Gastrocnemius medialis (tissue), 4 donors: Measurements from ENCODE around the gene MTHFD2. TPM values are rescaled to one million over a fixed set of nuclear protein-coding genes. Genes with fewer than 3 reads are reported as not detected.

Experiments used
- ATAC-seq, 2 donors: fragments of 150-250 bp; one replicate each; pipeline ENCODE4 v1.9.1; 2016
- DNase-seq, 2 donors: peaks; one replicate each; pipeline ENCODE4 v3.0.0-alpha.2; 2019
- H3K27ac ChIP-seq, 4 donors: fragments of 200-600 bp; sonication (generic); 1 replicate in 1 of 4; 2 replicates in 3 of 4; pipeline ENCODE4 v1.5.1; 2016 to 2018; ENCODE audit warnings: mild to moderate bottlenecking in 2 of 4, moderate library complexity in 1 of 4
- H3K27me3 ChIP-seq, 3 donors: fragments of 200-600 bp; sonication (generic) in 2 of 3; 1 replicate in 1 of 3; 2 replicates in 2 of 3; pipeline versions ENCODE4 v1.5.1 to v1.6.0; 2016 to 2019; ENCODE audit warnings: mild to moderate bottlenecking in 1 of 3, moderate library complexity in 1 of 3
- H3K36me3 ChIP-seq, 2 donors: fragments of 200-600 bp; sonication (generic) in 1 of 2; one replicate each; pipeline ENCODE4 v1.5.1; 2017 to 2018
- H3K4me1 ChIP-seq, 2 donors: fragments of 200-600 bp; sonication (generic) in 1 of 2; one replicate each; pipeline ENCODE4 v1.5.1; 2016 to 2017; ENCODE audit warnings: mild to moderate bottlenecking in 2 of 2
- H3K4me3 ChIP-seq, 4 donors: fragments of 200-600 bp; sonication (generic) in 3 of 4; 1 replicate in 1 of 4; 2 replicates in 3 of 4; pipeline ENCODE4 v1.5.1; 2016 to 2019; ENCODE audit warnings: mild to moderate bottlenecking in 2 of 4
- H3K9me3 ChIP-seq, 3 donors: fragments of 200-600 bp; sonication (generic) in 2 of 3; 1 replicate in 1 of 3; 2 replicates in 2 of 3; pipeline ENCODE4 v1.5.1; 2016 to 2019
- POLR2A ChIP-seq, 2 donors: fragments of 450-650 bp; IDR thresholded peaks; one replicate each; pipeline ENCODE4 v1.6.1; 2017; ENCODE audit warnings: antibody characterized with exemption in 2 of 2, mild to moderate bottlenecking in 2 of 2, moderate library complexity in 2 of 2
- in situ Hi-C, 4 donors: fragments of 200-750 bp; cut with MboI; loops; one replicate each; pipeline versions ENCODE4 v1.15.0 to v1.8.0; 2017; ENCODE audit warnings: low sequenced_read_pairs in 4 of 4
- intact Hi-C: fragments of 100-400 bp; cut with DNase I; formaldehyde crosslinking; loops from one replicate; pipeline ENCODE4 v1.15.1; 2023; ENCODE audit warnings: low total_unique reads
- total RNA-seq, 4 donors: library from RNA; depleted of rRNA; stranded (reverse); fragments of >200 nt; gene quantifications; one replicate each; pipeline versions ENCODE4 v1.1.0 to v1.2.3, GENCODE V29; 2016
- TF ChIP-seq, protein P1 (sequence below), 5 experiments: fragments of 450-650 bp in 3 of 5; fragments of 200-600 bp in 2 of 5; sonication (generic) in 2 of 5; IDR thresholded peaks in 4 of 5; conservative IDR thresholded peaks in 1 of 5; 1 replicate in 4 of 5; 2 replicates in 1 of 5; pipeline ENCODE4 v1.5.1; 2016 to 2019; ENCODE audit warnings: antibody characterized with exemption in 5 of 5, mild to moderate bottlenecking in 3 of 5, moderate library complexity in 3 of 5

Gene MTHFD2
- total RNA-seq, 4 donors from 2014 or later: 29.0 to 53.5 (median 32.5) TPM

- no peaks in the 10 kb centered on the region for H3K27me3 ChIP-seq
- intact Hi-C loops: no loop called here
- no peak overlapping the region for H3K27ac ChIP-seq
- peaks cover 0 to 16% of the 10 kb centered on the region in 2 donors for H3K36me3 ChIP-seq
- H3K4me1 ChIP-seq: peaks cover 3 to 6% of the 10 kb centered on the region in 2 donors
- H3K4me3 ChIP-seq: no peak overlapping the region
- H3K9me3 ChIP-seq: no peaks in the 10 kb centered on the region
- TF ChIP-seq, protein P1, sequence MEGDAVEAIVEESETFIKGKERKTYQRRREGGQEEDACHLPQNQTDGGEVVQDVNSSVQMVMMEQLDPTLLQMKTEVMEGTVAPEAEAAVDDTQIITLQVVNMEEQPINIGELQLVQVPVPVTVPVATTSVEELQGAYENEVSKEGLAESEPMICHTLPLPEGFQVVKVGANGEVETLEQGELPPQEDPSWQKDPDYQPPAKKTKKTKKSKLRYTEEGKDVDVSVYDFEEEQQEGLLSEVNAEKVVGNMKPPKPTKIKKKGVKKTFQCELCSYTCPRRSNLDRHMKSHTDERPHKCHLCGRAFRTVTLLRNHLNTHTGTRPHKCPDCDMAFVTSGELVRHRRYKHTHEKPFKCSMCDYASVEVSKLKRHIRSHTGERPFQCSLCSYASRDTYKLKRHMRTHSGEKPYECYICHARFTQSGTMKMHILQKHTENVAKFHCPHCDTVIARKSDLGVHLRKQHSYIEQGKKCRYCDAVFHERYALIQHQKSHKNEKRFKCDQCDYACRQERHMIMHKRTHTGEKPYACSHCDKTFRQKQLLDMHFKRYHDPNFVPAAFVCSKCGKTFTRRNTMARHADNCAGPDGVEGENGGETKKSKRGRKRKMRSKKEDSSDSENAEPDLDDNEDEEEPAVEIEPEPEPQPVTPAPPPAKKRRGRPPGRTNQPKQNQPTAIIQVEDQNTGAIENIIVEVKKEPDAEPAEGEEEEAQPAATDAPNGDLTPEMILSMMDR (IDR thresholded peaks at IDR 0.05 in 4 of 5, conservative IDR thresholded peaks at IDR 0.05 in 1 of 5): no peak
- TF ChIP-seq POLR2A (IDR thresholded peaks at IDR 0.05): no peak
- ATAC-seq: no peak
- in situ Hi-C loops: no loop called here
- no peak for DNase-seq
Observed at GRCh38 chr2:74221091-74221490, 22.7 kb downstream of the MTHFD2 start.

- no peaks in the 10 kb centered on the region for H3K27me3 ChIP-seq
- in situ Hi-C loops: no loop called here
- intact Hi-C loops: no loop called here
Observed at GRCh38 chr2:74221604-74222299, 23.3 kb downstream of the MTHFD2 start.

GRCh38 chr2:74222300-74222650, 23.9 kb downstream of the MTHFD2 start:
- no peak for ATAC-seq
- H3K36me3 ChIP-seq: peaks cover 0 to 8% of the 10 kb centered on the region in 2 donors
- no peaks in the 10 kb centered on the region for H3K9me3 ChIP-seq
- no peak overlapping the region for H3K4me3 ChIP-seq
- no peak for TF ChIP-seq POLR2A (IDR thresholded peaks at IDR 0.05)
- TF ChIP-seq, protein P1 (IDR thresholded peaks at IDR 0.05 in 4 of 5, conservative IDR thresholded peaks at IDR 0.05 in 1 of 5): no peak
- in situ Hi-C loops (no loop called here), intact Hi-C loops (no loop called here)
- no peak overlapping the region for H3K27ac ChIP-seq
- H3K27me3 ChIP-seq: no peaks in the 10 kb centered on the region
- no peak for DNase-seq
- peaks cover 14 to 18% of the 10 kb centered on the region in 2 donors for H3K4me1 ChIP-seq

More at GRCh38 chr2:74221604-74222299, 23.3 kb downstream of the MTHFD2 start:
- DNase-seq: no peak
- Histone ChIP-seq H3K27ac (no peak overlapping the region), H3K9me3 (no peaks in the 10 kb centered on the region), H3K4me3 (no peak overlapping the region), H3K36me3 (peaks cover 0 to 9% of the 10 kb centered on the region in 2 donors), H3K4me1 (peaks cover 10 to 13% of the 10 kb centered on the region in 2 donors)
- TF ChIP-seq, protein P1 (IDR thresholded peaks at IDR 0.05 in 4 of 5, conservative IDR thresholded peaks at IDR 0.05 in 1 of 5): no peak
- TF ChIP-seq POLR2A (IDR thresholded peaks at IDR 0.05): no peak
- ATAC-seq: no peak

GRCh38 chr2:74223941-74224770, 25.7 kb downstream of the MTHFD2 start:
- no peak overlapping the region for H3K27ac ChIP-seq
- no peaks in the 10 kb centered on the region for H3K9me3 ChIP-seq
- peaks cover 17 to 20% of the 10 kb centered on the region in 2 donors for H3K4me1 ChIP-seq
- H3K36me3 ChIP-seq: peaks cover 0 to 8% of the 10 kb centered on the region in 2 donors
- H3K4me3 ChIP-seq: no peak overlapping the region
- in situ Hi-C loops (no loop called here), intact Hi-C loops (no loop called here)
- TF ChIP-seq, protein P1 (IDR thresholded peaks at IDR 0.05 in 4 of 5, conservative IDR thresholded peaks at IDR 0.05 in 1 of 5): no peak
- TF ChIP-seq POLR2A (IDR thresholded peaks at IDR 0.05): no peak
- no peak for DNase-seq
- H3K27me3 ChIP-seq: no peaks in the 10 kb centered on the region
- ATAC-seq: no peak
